ENCODE data around the gene NEIL3.
A peak's percentile ranks its signal among the peaks of the same experiment; 100 is the strongest.

DNA sequence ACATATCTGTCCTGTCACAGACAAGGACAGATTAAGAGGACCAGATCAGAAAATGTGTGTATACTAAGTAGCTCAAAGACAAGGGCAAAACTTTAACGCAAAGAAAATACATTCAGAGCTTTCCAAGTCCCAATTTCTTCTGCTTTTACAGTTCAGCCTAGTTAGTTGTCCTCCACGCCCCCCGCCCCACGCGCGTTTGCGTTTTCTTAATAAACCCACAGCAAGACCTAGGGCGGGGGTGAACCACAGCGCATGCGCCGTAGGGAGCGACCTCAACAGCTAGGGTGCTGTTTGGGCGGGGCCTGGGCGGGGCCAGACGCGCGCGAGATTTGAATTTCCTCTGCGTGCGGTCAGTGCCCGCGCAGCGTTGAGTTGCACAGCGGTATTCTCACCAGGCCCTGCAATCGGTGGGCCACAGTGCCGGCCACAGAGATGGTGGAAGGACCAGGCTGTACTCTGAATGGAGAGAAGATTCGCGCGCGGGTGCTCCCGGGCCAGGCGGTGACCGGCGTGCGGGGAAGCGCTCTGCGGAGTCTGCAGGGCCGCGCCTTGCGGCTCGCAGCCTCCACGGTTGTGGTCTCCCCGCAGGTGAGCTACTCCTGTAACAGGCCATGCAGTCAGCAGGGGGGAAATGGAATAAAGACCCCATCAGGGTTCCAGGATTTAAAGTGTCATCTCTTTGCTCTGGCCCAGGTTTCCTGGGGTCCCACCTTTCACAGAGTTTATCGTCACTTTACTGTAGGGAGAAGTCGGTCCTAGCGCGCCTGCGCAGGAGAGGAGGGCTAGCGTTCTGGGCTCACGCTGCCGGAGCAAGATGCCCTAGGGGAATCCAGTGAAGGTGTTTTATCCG is at the start of gene NEIL3:
- TF ChIP-seq, protein P1, sequence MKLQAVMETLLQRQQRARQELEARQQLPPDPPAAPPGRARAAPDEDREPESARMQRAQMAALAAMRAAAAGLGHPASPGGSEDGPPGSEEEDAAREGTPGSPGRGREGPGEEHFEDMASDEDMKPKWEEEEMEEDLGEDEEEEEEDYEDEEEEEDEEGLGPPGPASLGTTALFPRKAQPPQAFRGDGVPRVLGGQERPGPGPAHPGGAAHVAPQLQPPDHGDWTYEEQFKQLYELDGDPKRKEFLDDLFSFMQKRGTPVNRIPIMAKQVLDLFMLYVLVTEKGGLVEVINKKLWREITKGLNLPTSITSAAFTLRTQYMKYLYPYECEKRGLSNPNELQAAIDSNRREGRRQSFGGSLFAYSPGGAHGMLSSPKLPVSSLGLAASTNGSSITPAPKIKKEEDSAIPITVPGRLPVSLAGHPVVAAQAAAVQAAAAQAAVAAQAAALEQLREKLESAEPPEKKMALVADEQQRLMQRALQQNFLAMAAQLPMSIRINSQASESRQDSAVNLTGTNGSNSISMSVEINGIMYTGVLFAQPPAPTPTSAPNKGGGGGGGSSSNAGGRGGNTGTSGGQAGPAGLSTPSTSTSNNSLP (IDR thresholded peaks at IDR 0.05; ENCODE audit: borderline replicate concordance, low read depth, low read length), result no peak
- TF ChIP-seq CREM (IDR thresholded peaks at IDR 0.05; ENCODE audit: low read depth), result peak; percentile 38; the same call in 1 of the 2 replicates
- no peak for TF ChIP-seq NFXL1 (CRISPR knock-in tag; IDR thresholded peaks at IDR 0.05)
- TF ChIP-seq CTCF (IDR thresholded peaks at IDR 0.05 in 2 of 3, conservative IDR thresholded peaks at IDR 0.05 in 1 of 3; ENCODE audit: insufficient read depth in 2 of 3, low read depth in 1 of 3, low read length in 3 of 3), result no peak
- TF ChIP-seq, protein P2, sequence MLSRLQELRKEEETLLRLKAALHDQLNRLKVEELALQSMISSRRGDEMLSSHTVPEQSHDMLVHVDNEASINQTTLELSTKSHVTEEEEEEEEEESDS (CRISPR knock-in tag; IDR thresholded peaks at IDR 0.05), result no peak
- TF ChIP-seq POU5F1 (IDR thresholded peaks at IDR 0.05; ENCODE audit: borderline replicate concordance, low read depth, low read length, partially characterized antibody), result no peak
- TF ChIP-seq ZNF263 (CRISPR knock-in tag; IDR thresholded peaks at IDR 0.05; ENCODE audit: borderline replicate concordance), result no peak; the same call in 1 of the 2 replicates
- peak; percentile 63 for TF ChIP-seq MYC (IDR thresholded peaks at IDR 0.05; ENCODE audit: low read depth, low read length)
- no peak for TF ChIP-seq MYC (CRISPR knock-in tag; IDR thresholded peaks at IDR 0.05; ENCODE audit: borderline replicate concordance, low read depth)
- TF ChIP-seq TAF7 (tag; IDR thresholded peaks at IDR 0.05), result no peak
- TF ChIP-seq ZNF133 (CRISPR knock-in tag; IDR thresholded peaks at IDR 0.05), result no peak
- TF ChIP-seq NCOA2 (IDR thresholded peaks at IDR 0.05; ENCODE audit: partially characterized antibody in 2 of 2), result no peak
